Duodenal mucosa (tissue), 2 donors: ENCODE results near the gene FBXL16.

Source experiments
- H3K27ac ChIP-seq: one replicate; pipeline ENCODE4 v1.7.0; 2013; ENCODE audit warnings: low read depth, low read length
- H3K27me3 ChIP-seq, 2 donors: one replicate each; pipeline ENCODE4 v1.7.0; 2013; ENCODE audit warnings: low read length in 2 of 2, control low read depth in 1 of 2; ENCODE audit not compliant: insufficient read depth in 2 of 2, control insufficient read depth in 1 of 2
- H3K36me3 ChIP-seq, 2 donors: one replicate each; pipeline ENCODE4 v1.7.0; 2013; ENCODE audit warnings: low read length in 2 of 2, control low read depth in 1 of 2; ENCODE audit not compliant: insufficient read depth in 2 of 2, control insufficient read depth in 1 of 2
- H3K4me1 ChIP-seq, 2 donors: one replicate each; pipeline ENCODE4 v1.7.0; 2013; ENCODE audit warnings: low read length in 2 of 2, control low read depth in 1 of 2; ENCODE audit not compliant: insufficient read depth in 2 of 2, control insufficient read depth in 1 of 2
- H3K4me3 ChIP-seq, 2 donors: one replicate each; pipeline ENCODE4 v1.7.0; 2013; ENCODE audit warnings: low read length in 2 of 2, low read depth in 1 of 2
- H3K9ac ChIP-seq, 2 donors: one replicate each; pipeline ENCODE4 v1.7.0; 2013; ENCODE audit warnings: low read length in 2 of 2, low read depth in 1 of 2
- H3K9me3 ChIP-seq, 2 donors: one replicate each; pipeline ENCODE4 v1.7.0; 2013; ENCODE audit warnings: low read length in 2 of 2, control low read depth in 1 of 2; ENCODE audit not compliant: control insufficient read depth in 1 of 2

FBXL16 gene

GRCh38 chr16:689175-689897 lies 16.3 kb downstream of the FBXL16 start:
- H3K27me3 ChIP-seq: peaks cover 10 to 13% of the 10 kb centered on the region in 2 donors
- no peak overlapping the region for H3K27ac ChIP-seq
- H3K9ac ChIP-seq: peak overlapping the region; percentile 83 to 94
- peaks cover 3 to 22% of the 10 kb centered on the region in 2 donors for H3K36me3 ChIP-seq
- no peaks in the 10 kb centered on the region for H3K9me3 ChIP-seq
- peak overlapping the region; percentile 77 to 91 for H3K4me3 ChIP-seq
- H3K4me1 ChIP-seq: peaks cover 8 to 23% of the 10 kb centered on the region in 2 donors

GRCh38 chr16:687499-687898 lies 18.1 kb downstream of the FBXL16 start:
- no peak overlapping the region for H3K4me3 ChIP-seq
- peaks cover 10 to 30% of the 10 kb centered on the region in 2 donors for H3K36me3 ChIP-seq
- no peak overlapping the region for H3K9ac ChIP-seq
- H3K27ac ChIP-seq: no peak overlapping the region
- peaks cover 0 to 7% of the 10 kb centered on the region in 2 donors for H3K27me3 ChIP-seq
- H3K4me1 ChIP-seq: peaks cover 12 to 36% of the 10 kb centered on the region in 2 donors
- H3K9me3 ChIP-seq: no peaks in the 10 kb centered on the region

- Histone ChIP-seq H3K4me1 (peaks cover 17 to 44% of the 10 kb centered on the region in 2 donors), H3K36me3 (peaks cover 18 to 38% of the 10 kb centered on the region in 2 donors), H3K9me3 (no peaks in the 10 kb centered on the region), H3K4me3 (no peak overlapping the region), H3K27me3 (no peaks in the 10 kb centered on the region), H3K9ac (no peak overlapping the region), H3K27ac (no peak overlapping the region)
Observed at GRCh38 chr16:686459-687260, 18.9 kb downstream of the FBXL16 start.

GRCh38 chr16:685967-686366 lies 19.6 kb downstream of the FBXL16 start:
- no peaks in the 10 kb centered on the region for H3K27me3 ChIP-seq
- no peak overlapping the region for H3K4me3 ChIP-seq
- peaks cover 21 to 42% of the 10 kb centered on the region in 2 donors for H3K36me3 ChIP-seq
- no peak overlapping the region for H3K9ac ChIP-seq
- H3K4me1 ChIP-seq: peaks cover 24 to 51% of the 10 kb centered on the region in 2 donors
- H3K27ac ChIP-seq: no peak overlapping the region
- no peaks in the 10 kb centered on the region for H3K9me3 ChIP-seq

- Histone ChIP-seq H3K27me3 (no peaks in the 10 kb centered on the region), H3K27ac (no peak overlapping the region), H3K9ac (no peak overlapping the region), H3K4me3 (peak overlapping the region in 1 of 2 donors; percentile 16), H3K4me1 (peaks cover 26 to 54% of the 10 kb centered on the region in 2 donors), H3K36me3 (peaks cover 21 to 42% of the 10 kb centered on the region in 2 donors), H3K9me3 (no peaks in the 10 kb centered on the region)
Observed at GRCh38 chr16:684961-685696, 20.5 kb downstream of the FBXL16 start.

- H3K4me1 ChIP-seq: peaks cover 21 to 47% of the 10 kb centered on the region in 2 donors
- no peaks in the 10 kb centered on the region for H3K27me3 ChIP-seq
- H3K9me3 ChIP-seq: no peaks in the 10 kb centered on the region
- peak within 1 kb of the TSS; percentile 70 for H3K27ac ChIP-seq
- peak within 1 kb of the TSS; percentile 71 to 77 for H3K4me3 ChIP-seq
- H3K36me3 ChIP-seq: peaks cover 21 to 42% of the 10 kb centered on the region in 2 donors
- peak within 1 kb of the TSS; percentile 43 to 54 for H3K9ac ChIP-seq
Observed at GRCh38 chr16:684071-684794, 21.4 kb downstream of the FBXL16 start, which contains the start of gene JMJD8. TSS of gene JMJD8 (minus strand) at chr16:684334. CDS start at chr16:684319, 15 bp downstream.

GRCh38 chr16:683396-684070 lies 22.1 kb downstream of the FBXL16 start:
- Histone ChIP-seq H3K4me1 (peaks cover 19 to 41% of the 10 kb centered on the region in 2 donors), H3K36me3 (peaks cover 21 to 42% of the 10 kb centered on the region in 2 donors)

GRCh38 chr16:682493-683395 lies 22.9 kb downstream of the FBXL16 start:
- Histone ChIP-seq H3K27me3 (no peaks in the 10 kb centered on the region), H3K9ac (peak overlapping the region in 1 of 2 donors; percentile 54), H3K36me3 (peaks cover 21 to 40% of the 10 kb centered on the region in 2 donors), H3K4me3 (peak overlapping the region; percentile 71 to 77), H3K9me3 (no peaks in the 10 kb centered on the region), H3K27ac (no peak overlapping the region), H3K4me1 (peaks cover 19 to 41% of the 10 kb centered on the region in 2 donors)

More at GRCh38 chr16:683396-684070, 22.1 kb downstream of the FBXL16 start:
- Histone ChIP-seq H3K4me3 (peak overlapping the region; percentile 71 to 77), H3K9me3 (no peaks in the 10 kb centered on the region), H3K27me3 (no peaks in the 10 kb centered on the region), H3K27ac (peak overlapping the region; percentile 66), H3K9ac (peak overlapping the region; percentile 43 to 54)
